Thoracic aorta (tissue), 2 donors: ENCODE results near the gene C7. TPM values are rescaled to one million over a fixed set of nuclear protein-coding genes. Genes with fewer than 3 reads are reported as not detected.
A peak's percentile ranks its signal among the peaks of the same experiment; 100 is the strongest.

Experiments
- ATAC-seq: fragments of 150-250 bp; one replicate; pipeline ENCODE4 v1.8.0; 2017; ENCODE audit warnings: low read depth; ENCODE audit not compliant: insufficient number of reproducible peaks, low FRiP score
- DNase-seq: peaks from one replicate; pipeline ENCODE4 v3.0.0-alpha.2; 2020; ENCODE audit warnings: low spot score
- H3K27ac ChIP-seq, 2 donors: fragments of 200-600 bp; sonication (generic); 1 replicate in 1 of 2; 2 replicates in 1 of 2; pipeline ENCODE4 v1.5.1; 2016; ENCODE audit warnings: mild to moderate bottlenecking in 2 of 2, moderate library complexity in 2 of 2
- H3K27me3 ChIP-seq: fragments of 200-600 bp; sonication (generic); replicated peaks from 2 replicates; pipeline ENCODE4 v1.6.0; 2016; ENCODE audit warnings: mild to moderate bottlenecking; ENCODE audit not compliant: insufficient read depth
- H3K36me3 ChIP-seq: fragments of 200-600 bp; sonication (generic); one replicate; pipeline ENCODE4 v1.5.1; 2016
- H3K4me1 ChIP-seq, 2 donors: fragments of 200-600 bp; sonication (generic); 1 replicate in 1 of 2; 2 replicates in 1 of 2; pipeline versions ENCODE4 v1.5.1 to v1.6.0; 2016; ENCODE audit warnings: low read depth in 2 of 2, mild to moderate bottlenecking in 1 of 2; ENCODE audit not compliant: control insufficient read depth in 1 of 2
- H3K4me3 ChIP-seq: fragments of 200-600 bp; sonication (generic); 2 replicates; pipeline ENCODE4 v1.5.1; 2016; ENCODE audit warnings: mild to moderate bottlenecking
- H3K9me3 ChIP-seq: fragments of 200-600 bp; sonication (generic); 2 replicates; pipeline ENCODE4 v1.5.1; 2016
- CTCF ChIP-seq: fragments of 200-600 bp; sonication (generic); IDR thresholded peaks from one replicate; pipeline ENCODE4 v1.5.1; 2019; ENCODE audit warnings: antibody characterized with exemption
- total RNA-seq, 2 donors: library from RNA; depleted of rRNA; stranded (reverse); fragments of >200 nt; gene quantifications; one replicate each; pipeline versions ENCODE4 v1.1.0 to v1.2.3, GENCODE V29; 2016

C7 gene
- total RNA-seq, 2 donors from 2014 or later, result 99.5 to 105 TPM

GRCh38 chr5:40904205-40904993 lies 4.9 kb upstream of the C7 start:
- H3K4me3 ChIP-seq, result no peak overlapping the region
- H3K27me3 ChIP-seq, result no peaks in the 10 kb centered on the region
- peak; percentile 21 for DNase-seq
- peaks cover 5 to 7% of the 10 kb centered on the region in 2 donors for H3K4me1 ChIP-seq
- no peaks in the 10 kb centered on the region for H3K9me3 ChIP-seq
- peak overlapping the region in 1 of 2 donors; percentile 45 for H3K27ac ChIP-seq
- peak; percentile 92 for TF ChIP-seq CTCF
- no peaks in the 10 kb centered on the region for H3K36me3 ChIP-seq
- no peak for ATAC-seq

DNA sequence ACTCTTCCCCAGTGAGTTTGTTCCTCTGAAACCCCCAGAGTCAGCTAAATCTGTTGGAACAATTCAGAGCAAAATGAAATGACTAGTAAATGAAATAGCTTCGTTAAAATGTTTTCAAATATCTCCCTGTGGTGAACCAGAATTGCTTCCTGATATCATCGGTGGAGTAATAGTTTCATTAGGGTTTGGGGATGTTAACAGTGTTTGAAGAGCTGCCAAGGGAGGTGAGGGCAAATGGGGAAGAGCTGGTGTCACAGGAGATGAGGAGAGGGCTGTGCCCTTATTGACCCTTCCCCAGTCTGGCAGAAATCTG lies 4.3 kb upstream of the C7 start:
- H3K36me3 ChIP-seq, result no peaks in the 10 kb centered on the region
- H3K4me1 ChIP-seq, result peaks cover 5 to 7% of the 10 kb centered on the region in 2 donors
- DNase-seq (no peak), ATAC-seq (no peak)
- H3K4me3 ChIP-seq, result no peak overlapping the region
- H3K27ac ChIP-seq, result peak overlapping the region in 1 of 2 donors; percentile 6
- no peak for TF ChIP-seq CTCF
- H3K9me3 ChIP-seq, result no peaks in the 10 kb centered on the region
- H3K27me3 ChIP-seq, result no peaks in the 10 kb centered on the region

DNA sequence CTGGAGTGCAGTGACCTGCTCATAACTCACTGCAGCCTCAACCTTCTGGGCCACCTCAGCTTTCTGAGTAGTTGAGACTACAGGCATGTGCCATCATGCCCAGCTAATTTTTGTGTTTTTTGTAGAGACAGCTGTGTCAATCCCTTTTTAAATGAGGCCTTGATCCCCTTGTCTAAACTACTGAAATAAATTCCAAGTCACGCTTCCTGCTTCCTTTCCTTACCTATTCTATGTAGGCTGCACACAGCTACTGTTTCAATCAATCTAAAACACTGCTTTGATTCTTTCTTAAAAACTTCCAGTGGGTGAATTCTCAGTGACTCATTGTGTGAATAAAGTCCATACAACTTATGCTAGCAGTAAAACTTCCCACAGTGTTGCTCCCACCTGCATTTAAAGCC lies 2.9 kb upstream of the C7 start:
- H3K36me3 ChIP-seq, result no peaks in the 10 kb centered on the region
- H3K27me3 ChIP-seq, result no peaks in the 10 kb centered on the region
- no peak overlapping the region for H3K27ac ChIP-seq
- H3K4me3 ChIP-seq, result no peak overlapping the region
- H3K4me1 ChIP-seq, result peaks cover 5 to 7% of the 10 kb centered on the region in 2 donors
- DNase-seq (no peak), ATAC-seq (no peak)
- TF ChIP-seq CTCF, result no peak
- H3K9me3 ChIP-seq, result no peaks in the 10 kb centered on the region

DNA sequence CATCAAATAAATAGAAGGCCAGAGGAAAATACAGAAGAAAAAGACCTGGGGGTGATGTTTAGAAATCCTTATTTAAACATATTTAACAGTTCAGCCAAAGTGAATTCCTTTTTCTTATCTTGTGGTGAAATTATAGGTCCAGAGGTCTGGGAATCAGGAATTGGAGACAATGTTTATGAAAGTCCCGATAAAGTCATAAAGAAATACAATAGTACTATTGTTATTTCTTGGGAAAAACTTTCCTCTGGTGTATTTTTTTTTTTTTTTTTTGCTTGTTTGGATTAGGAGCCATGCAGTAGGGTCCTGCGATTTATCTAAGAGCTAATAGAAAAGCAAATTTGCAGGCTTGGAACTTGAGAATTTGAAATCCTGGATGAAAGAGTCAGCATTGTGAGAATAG lies 426 bp downstream of the C7 start:
- DNase-seq (no peak), ATAC-seq (no peak)
- Histone ChIP-seq H3K4me3 (no peak overlapping the region), H3K36me3 (no peaks in the 10 kb centered on the region), H3K27ac (no peak overlapping the region), H3K27me3 (no peaks in the 10 kb centered on the region), H3K9me3 (no peaks in the 10 kb centered on the region), H3K4me1 (no peaks in the 10 kb centered on the region)
- no peak for TF ChIP-seq CTCF

DNA sequence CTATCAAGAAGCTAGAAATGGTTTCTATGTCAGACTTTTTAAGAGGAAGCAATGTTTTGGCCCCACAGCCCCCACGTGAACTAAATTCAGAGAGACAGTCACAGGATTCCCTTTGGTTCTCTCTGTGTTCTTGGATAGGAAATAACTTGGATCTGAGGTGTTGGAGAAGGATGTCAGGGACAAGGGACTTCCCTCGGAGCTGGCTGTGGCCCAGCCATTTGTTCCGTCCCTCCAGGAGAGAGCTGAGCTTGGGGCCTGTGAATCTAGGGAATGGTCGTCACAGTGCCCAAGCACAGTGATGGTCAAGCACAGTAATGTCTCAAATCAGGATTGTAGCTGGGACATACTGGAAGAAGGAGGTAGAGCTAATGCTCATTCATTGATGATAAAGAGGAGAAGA lies 2.0 kb downstream of the C7 start:
- H3K4me3 ChIP-seq, result no peak overlapping the region
- H3K27me3 ChIP-seq, result no peaks in the 10 kb centered on the region
- peaks cover 0 to 6% of the 10 kb centered on the region in 2 donors for H3K4me1 ChIP-seq
- no peak for ATAC-seq
- DNase-seq, result no peak
- H3K9me3 ChIP-seq, result no peaks in the 10 kb centered on the region
- TF ChIP-seq CTCF, result no peak
- H3K27ac ChIP-seq, result no peak overlapping the region
- no peaks in the 10 kb centered on the region for H3K36me3 ChIP-seq
